ENCODE results near the gene TMEM231.
"Not testable (repeated sequence)": the region's sequence is repeated elsewhere in the genome, so short reads cannot be mapped to it uniquely, and the experiment has no call there.

Gene TMEM231

GRCh38 chr16:75566040-75566757 lies 10.1 kb upstream of the TMEM231 start, which contains the start of gene GABARAPL2:
GABARAPL2 (plus strand) TSS chr16:75566379; CDS start chr16:75566487, 108 bp downstream.
- peak; percentile 46 for DNase-seq

GRCh38 chr16:75565640-75566039 lies 9.6 kb upstream of the TMEM231 start:
- no peak for DNase-seq

- DNase-seq, result no peak
These were observed 3.7 kb upstream of the TMEM231 start for GRCh38 chr16:75559564-75560372.

GRCh38 chr16:75558846-75559401 lies 2.9 kb upstream of the TMEM231 start:
- DNase-seq, result no peak

- DNase-seq, result no peak
These were observed 439 bp upstream of the TMEM231 start for GRCh38 chr16:75556431-75556950.

- peak; percentile 92 for DNase-seq
These were observed 792 bp downstream of the TMEM231 start for GRCh38 chr16:75555213-75555706.

- DNase-seq, result no peak
These were observed 3.1 kb downstream of the TMEM231 start for GRCh38 chr16:75552951-75553350.

GRCh38 chr16:75550211-75550662 lies 5.8 kb downstream of the TMEM231 start:
- peak; percentile 59 for DNase-seq

- DNase-seq, result not testable (repeated sequence)
These were observed 7.6 kb downstream of the TMEM231 start for GRCh38 chr16:75548456-75548855.

- DNase-seq, result no peak
These were observed 9.8 kb downstream of the TMEM231 start for GRCh38 chr16:75546293-75546692.

- not testable (repeated sequence) for DNase-seq
These were observed 10.2 kb downstream of the TMEM231 start for GRCh38 chr16:75545879-75546278.

- not testable (repeated sequence) for DNase-seq
These were observed 13.6 kb downstream of the TMEM231 start for GRCh38 chr16:75542462-75542861.

GRCh38 chr16:75541236-75541635 lies 14.8 kb downstream of the TMEM231 start:
- DNase-seq, result no peak

GRCh38 chr16:75538882-75539565 lies 17.0 kb downstream of the TMEM231 start:
- DNase-seq, result not testable (repeated sequence)

GRCh38 chr16:75537776-75538175 lies 18.3 kb downstream of the TMEM231 start:
- DNase-seq, result no peak

- no peak for DNase-seq
These were observed 20.2 kb downstream of the TMEM231 start, which contains the start of gene CHST5 for GRCh38 chr16:75535901-75536300. CHST5 (minus strand) TSS chr16:75536108; CDS start chr16:75530384, 5,724 bp downstream.

- no peak for DNase-seq
These were observed 20.7 kb downstream of the TMEM231 start for GRCh38 chr16:75535211-75535843.

- no peak for DNase-seq
These were observed 21.4 kb downstream of the TMEM231 start for GRCh38 chr16:75534560-75535205.

- DNase-seq, result no peak
These were observed 23.3 kb downstream of the TMEM231 start for GRCh38 chr16:75532791-75533190.

- no peak for DNase-seq
These were observed 23.8 kb downstream of the TMEM231 start for GRCh38 chr16:75532142-75532765.

GRCh38 chr16:75529959-75530358 lies 26.1 kb downstream of the TMEM231 start:
- no peak for DNase-seq
